ENCODE results near the gene ADCY3.

ADCY3 gene

GRCh38 chr2:24920098-24920808 is at the start of gene ADCY3:
ADCY3 (minus strand) TSS chr2:24920237; CDS start chr2:24918987, 1,250 bp downstream.
- Mint-ChIP-seq H3K4me1 (peaks cover 38% of the 10 kb centered on the region), H3K4me3 (peak within 1 kb of the TSS; percentile 85), H3K27ac (peak within 1 kb of the TSS; percentile 84), H3K9me3 (no peaks in the 10 kb centered on the region), H3K36me3 (peaks cover 21% of the 10 kb centered on the region)
- ATAC-seq (peak; percentile 67), DNase-seq (ENCODE audit: low spot score in 2 of 2) (peak; percentile 46 to 84)

- Mint-ChIP-seq H3K27ac (no peak overlapping the region), H3K4me1 (no peaks in the 10 kb centered on the region), H3K36me3 (peaks cover 54% of the 10 kb centered on the region), H3K9me3 (no peaks in the 10 kb centered on the region), H3K4me3 (no peak overlapping the region)
- DNase-seq (ENCODE audit: low spot score in 2 of 2) (no peak), ATAC-seq (no peak)
These were observed 49.7 kb upstream of the ADCY3 start for GRCh38 chr2:24969784-24970183.

- ATAC-seq (no peak), DNase-seq (ENCODE audit: low spot score in 2 of 2) (no peak)
- Mint-ChIP-seq H3K9me3 (no peaks in the 10 kb centered on the region), H3K36me3 (peaks cover 86% of the 10 kb centered on the region), H3K27ac (no peak overlapping the region), H3K4me3 (no peak overlapping the region), H3K4me1 (peaks cover 27% of the 10 kb centered on the region)
These were observed 41.9 kb upstream of the ADCY3 start for GRCh38 chr2:24961903-24962302.

GRCh38 chr2:24959761-24960160 is 39.7 kb upstream of the ADCY3 start:
- ATAC-seq (no peak), DNase-seq (ENCODE audit: low spot score in 2 of 2) (no peak)
- Mint-ChIP-seq H3K27ac (peak overlapping the region; percentile 61), H3K4me3 (no peak overlapping the region), H3K4me1 (peaks cover 27% of the 10 kb centered on the region), H3K9me3 (peaks cover 10% of the 10 kb centered on the region), H3K36me3 (peaks cover 86% of the 10 kb centered on the region)

- no peak for ATAC-seq
- Mint-ChIP-seq H3K4me3 (no peak overlapping the region), H3K4me1 (peaks cover 27% of the 10 kb centered on the region), H3K36me3 (peaks cover 86% of the 10 kb centered on the region), H3K9me3 (peaks cover 10% of the 10 kb centered on the region), H3K27ac (no peak overlapping the region)
- DNase-seq (ENCODE audit: low spot score in 2 of 2): no peak
These were observed 38.4 kb upstream of the ADCY3 start for GRCh38 chr2:24958411-24958935.

GRCh38 chr2:24957976-24958375 is 37.9 kb upstream of the ADCY3 start:
- ATAC-seq (no peak), DNase-seq (ENCODE audit: low spot score in 2 of 2) (no peak)
- Mint-ChIP-seq H3K27ac (no peak overlapping the region), H3K9me3 (peaks cover 10% of the 10 kb centered on the region), H3K4me3 (no peak overlapping the region), H3K4me1 (peaks cover 27% of the 10 kb centered on the region), H3K36me3 (peaks cover 86% of the 10 kb centered on the region)

- Mint-ChIP-seq H3K27ac (no peak overlapping the region), H3K4me3 (no peak overlapping the region), H3K4me1 (peaks cover 27% of the 10 kb centered on the region), H3K36me3 (peaks cover 86% of the 10 kb centered on the region), H3K9me3 (peaks cover 10% of the 10 kb centered on the region)
- DNase-seq (ENCODE audit: low spot score in 2 of 2) (no peak), ATAC-seq (no peak)
These were observed 37.2 kb upstream of the ADCY3 start for GRCh38 chr2:24957221-24957620.

DNA sequence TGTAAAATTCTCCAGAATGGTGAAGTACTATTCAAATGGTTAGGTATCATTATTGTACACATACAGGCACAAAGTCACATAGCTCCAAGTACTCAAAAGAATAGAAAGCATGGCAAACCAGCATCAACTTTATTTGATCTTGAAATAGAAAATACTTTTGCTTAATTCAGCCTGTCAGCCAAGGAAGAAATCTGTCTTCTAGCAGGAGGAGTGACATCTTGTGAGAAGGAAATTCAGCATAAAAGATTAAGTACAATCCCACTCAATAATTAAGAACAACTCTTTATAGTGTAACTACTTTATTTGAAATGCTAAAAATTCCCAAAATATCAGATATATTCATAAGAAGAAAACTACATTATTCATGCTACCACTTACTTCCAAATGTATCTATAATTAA is 35.9 kb upstream of the ADCY3 start:
- H3K4me1 Mint-ChIP-seq: peaks cover 22% of the 10 kb centered on the region
- peaks cover 85% of the 10 kb centered on the region for H3K36me3 Mint-ChIP-seq
- H3K9me3 Mint-ChIP-seq: peaks cover 10% of the 10 kb centered on the region
- no peak for ATAC-seq
- DNase-seq (ENCODE audit: low spot score in 2 of 2): no peak
- no peak overlapping the region for H3K27ac Mint-ChIP-seq
- H3K4me3 Mint-ChIP-seq: no peak overlapping the region

- H3K4me3 Mint-ChIP-seq: no peak overlapping the region
- H3K27ac Mint-ChIP-seq: no peak overlapping the region
These were observed 35.2 kb upstream of the ADCY3 start for GRCh38 chr2:24955232-24955631.

DNA sequence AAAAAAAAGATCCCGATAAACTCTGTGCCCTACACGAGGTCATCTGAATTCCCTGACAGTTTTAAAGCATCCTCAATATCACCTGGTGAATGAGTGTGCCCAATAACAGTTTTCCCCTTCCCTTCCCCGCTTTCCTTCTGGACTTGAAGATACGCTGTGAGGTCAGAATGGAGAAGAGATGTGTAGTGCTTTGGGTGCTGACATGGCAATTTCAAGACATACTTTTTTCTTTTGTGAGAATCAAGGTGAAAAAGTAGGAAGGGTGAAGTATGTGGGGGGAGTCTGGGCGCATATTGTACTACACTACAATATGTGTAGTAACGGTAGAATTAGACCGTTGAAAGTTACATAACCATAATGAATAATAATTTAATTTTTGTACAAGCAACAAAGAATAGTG is 30.1 kb upstream of the ADCY3 start:
- no peak for ATAC-seq
- Mint-ChIP-seq H3K9me3 (peaks cover 3% of the 10 kb centered on the region), H3K27ac (no peak overlapping the region), H3K4me1 (no peaks in the 10 kb centered on the region), H3K4me3 (no peak overlapping the region), H3K36me3 (peaks cover 74% of the 10 kb centered on the region)
- DNase-seq (ENCODE audit: low spot score in 2 of 2): no peak

More at GRCh38 chr2:24955232-24955631, 35.2 kb upstream of the ADCY3 start:
- Mint-ChIP-seq H3K36me3 (peaks cover 87% of the 10 kb centered on the region), H3K9me3 (peaks cover 10% of the 10 kb centered on the region), H3K4me1 (peaks cover 15% of the 10 kb centered on the region)
- no peak for ATAC-seq
- no peak for DNase-seq (ENCODE audit: low spot score in 2 of 2)

GRCh38 chr2:24948506-24948905 is 28.5 kb upstream of the ADCY3 start:
- Mint-ChIP-seq H3K9me3 (no peaks in the 10 kb centered on the region), H3K36me3 (peaks cover 59% of the 10 kb centered on the region), H3K4me3 (no peak overlapping the region), H3K4me1 (no peaks in the 10 kb centered on the region), H3K27ac (peak overlapping the region; percentile 3)
- DNase-seq (ENCODE audit: low spot score in 2 of 2) (no peak), ATAC-seq (no peak)

- no peak overlapping the region for H3K4me3 Mint-ChIP-seq
- peak overlapping the region; percentile 3 for H3K27ac Mint-ChIP-seq
- H3K9me3 Mint-ChIP-seq: no peaks in the 10 kb centered on the region
- no peak for DNase-seq (ENCODE audit: low spot score in 2 of 2)
- no peak for ATAC-seq
- peaks cover 59% of the 10 kb centered on the region for H3K36me3 Mint-ChIP-seq
- no peaks in the 10 kb centered on the region for H3K4me1 Mint-ChIP-seq
These were observed 27.6 kb upstream of the ADCY3 start for GRCh38 chr2:24947561-24948157.

DNA sequence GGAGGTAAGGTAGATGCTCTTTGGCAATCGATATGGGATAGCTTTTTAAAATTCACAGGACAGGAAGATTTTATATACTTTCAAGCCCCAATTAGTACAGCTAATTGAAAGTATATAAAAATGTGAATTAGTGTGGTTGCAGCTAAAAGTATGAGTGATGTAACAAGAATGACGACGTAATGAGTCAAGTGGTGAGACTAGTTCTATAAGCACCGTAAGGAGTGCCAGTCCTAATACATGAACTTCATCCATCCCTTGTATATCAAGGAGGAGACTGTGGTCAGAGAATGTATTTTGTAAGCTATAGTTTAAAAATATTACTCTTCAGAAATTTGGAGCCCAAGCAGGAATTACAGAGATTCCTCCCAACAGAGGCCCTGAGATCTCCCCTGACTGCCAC is 25.9 kb upstream of the ADCY3 start:
- no peaks in the 10 kb centered on the region for H3K4me1 Mint-ChIP-seq
- DNase-seq (ENCODE audit: low spot score in 2 of 2): no peak
- ATAC-seq: no peak
- no peak overlapping the region for H3K27ac Mint-ChIP-seq
- H3K36me3 Mint-ChIP-seq: peaks cover 46% of the 10 kb centered on the region
- no peaks in the 10 kb centered on the region for H3K9me3 Mint-ChIP-seq
- H3K4me3 Mint-ChIP-seq: no peak overlapping the region

DNA sequence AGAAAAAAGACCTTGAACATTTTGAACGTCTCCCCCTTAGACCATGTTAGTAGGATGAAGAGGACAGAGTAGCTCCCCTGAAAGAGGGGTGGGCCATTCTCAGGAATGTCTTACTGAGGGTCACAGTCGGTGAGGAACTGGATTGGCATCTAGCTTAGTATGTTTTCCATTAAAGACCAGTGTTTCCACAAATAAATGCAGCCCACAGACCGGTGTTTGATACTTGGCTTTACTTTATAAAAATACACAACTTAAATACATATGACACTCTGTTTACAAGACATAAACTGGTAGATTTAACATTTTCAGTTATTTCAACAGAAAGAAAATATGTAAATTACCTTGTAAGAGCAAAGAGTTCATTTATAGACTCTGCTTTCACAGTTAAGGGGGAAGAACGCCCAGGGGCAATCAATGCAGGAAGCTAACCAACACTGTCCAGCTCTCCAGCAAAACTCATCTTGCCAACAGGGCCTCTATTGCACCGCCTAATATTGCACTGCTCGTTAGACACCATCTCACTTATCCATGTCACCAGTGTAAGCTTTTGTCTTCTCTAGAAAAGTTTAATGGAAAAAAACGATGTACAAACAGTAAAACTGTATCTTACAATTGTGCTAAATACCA is 23.5 kb upstream of the ADCY3 start:
- H3K4me1 Mint-ChIP-seq: no peaks in the 10 kb centered on the region
- no peak overlapping the region for H3K27ac Mint-ChIP-seq
- no peak for DNase-seq (ENCODE audit: low spot score in 2 of 2)
- H3K9me3 Mint-ChIP-seq: no peaks in the 10 kb centered on the region
- peaks cover 30% of the 10 kb centered on the region for H3K36me3 Mint-ChIP-seq
- no peak overlapping the region for H3K4me3 Mint-ChIP-seq
- no peak for ATAC-seq

DNA sequence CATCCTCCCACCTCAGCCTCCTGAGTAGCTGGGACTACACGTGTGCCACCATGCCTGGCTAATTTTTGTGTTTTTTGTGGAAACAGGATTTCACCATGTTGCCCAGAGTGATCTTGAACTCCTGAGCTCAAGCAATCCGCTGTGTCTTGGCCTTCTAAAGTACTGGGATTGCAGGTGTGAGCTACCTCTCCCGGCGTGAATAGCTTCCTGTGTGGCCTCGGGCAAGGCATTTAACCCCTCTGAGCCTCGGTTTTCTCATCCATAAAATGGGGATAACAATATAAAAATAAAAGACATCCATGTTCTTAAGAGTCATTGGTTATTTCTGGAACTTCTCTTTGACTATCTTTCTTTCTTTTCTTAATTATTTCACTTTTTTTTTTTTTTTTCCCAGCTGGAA is 19.3 kb upstream of the ADCY3 start:
- ATAC-seq (no peak), DNase-seq (ENCODE audit: low spot score in 2 of 2) (no peak)
- H3K27ac Mint-ChIP-seq: no peak overlapping the region
- H3K4me1 Mint-ChIP-seq: no peaks in the 10 kb centered on the region
- H3K9me3 Mint-ChIP-seq: no peaks in the 10 kb centered on the region
- peaks cover 10% of the 10 kb centered on the region for H3K36me3 Mint-ChIP-seq
- H3K4me3 Mint-ChIP-seq: no peak overlapping the region

DNA sequence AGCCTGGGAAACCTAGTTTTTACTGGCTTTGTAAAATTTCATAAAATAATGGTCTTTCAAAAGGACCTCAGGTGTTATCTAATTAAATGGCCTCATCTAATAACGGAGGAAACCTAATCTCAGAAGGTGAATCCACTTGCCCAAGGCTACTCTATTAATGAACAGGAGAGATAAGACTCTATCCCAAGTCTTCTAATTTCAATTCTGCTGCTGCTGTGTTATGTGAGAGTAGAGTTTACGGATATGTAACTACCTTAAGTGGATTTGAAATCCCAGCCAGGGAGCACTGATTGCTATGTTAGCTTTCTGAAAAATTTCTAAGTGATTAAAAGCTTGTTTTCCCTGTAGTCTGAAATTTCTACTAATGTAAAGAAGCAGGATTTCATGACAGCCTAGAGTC is 17.2 kb upstream of the ADCY3 start:
- no peak for ATAC-seq
- Mint-ChIP-seq H3K27ac (no peak overlapping the region), H3K4me1 (no peaks in the 10 kb centered on the region), H3K36me3 (no peaks in the 10 kb centered on the region), H3K4me3 (no peak overlapping the region), H3K9me3 (no peaks in the 10 kb centered on the region)
- DNase-seq (ENCODE audit: low spot score in 2 of 2): no peak
